Measurements from ENCODE around the gene CLEC18C. TPM values are rescaled to one million over a fixed set of nuclear protein-coding genes. Genes with fewer than 3 reads are reported as not detected.
"Not testable (repeated sequence)": the region's sequence is repeated elsewhere in the genome, so short reads cannot be mapped to it uniquely, and the experiment has no call there.

The CLEC18C gene
- total RNA-seq, 1 experiment from 2014 or later, result 0.21 TPM

DNA sequence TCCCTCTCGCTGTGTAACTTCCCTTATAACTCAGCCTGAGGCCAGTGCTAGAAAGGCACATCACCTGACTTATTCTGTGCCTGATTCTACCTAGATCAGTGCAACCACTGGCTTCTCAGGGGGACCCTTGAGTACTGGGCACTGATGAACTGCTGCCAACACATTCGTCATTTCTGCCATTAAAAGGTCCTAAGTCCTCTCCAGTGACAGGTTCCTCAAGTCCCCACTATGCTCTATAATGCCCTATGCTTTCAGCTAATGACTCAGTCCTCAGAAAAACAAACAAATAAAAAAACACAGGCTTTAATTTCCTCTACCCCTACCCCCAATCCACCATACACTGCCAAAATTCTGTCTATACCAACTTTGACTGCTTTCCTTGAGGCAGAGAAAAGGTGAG, 49.6 kb downstream of the CLEC18C start:
- intact Hi-C loops (cut with micrococcal nuclease); H3K9me3 Mint-ChIP-seq (ENCODE audit: unreplicated experiment); POLR2A ChIA-PET; H3K4me3 Mint-ChIP-seq (ENCODE audit: unreplicated experiment); BruUV-seq (replicated peaks); DNase-seq (ENCODE audit: unreplicated experiment); H3K27me3 Mint-ChIP-seq (ENCODE audit: insufficient read depth, unreplicated experiment): not testable (repeated sequence)
- Mint-ChIP-seq H3K4me1 (ENCODE audit: insufficient read depth, unreplicated experiment) (peaks cover 11% of the 10 kb centered on the region), H3K36me3 (ENCODE audit: insufficient read depth, unreplicated experiment) (peaks cover 80% of the 10 kb centered on the region), H3K27ac (ENCODE audit: low read depth, unreplicated experiment) (peak overlapping the region; percentile 46)
- CTCF ChIA-PET, result interaction anchor here (0.6 kb wide), 1 partner anchor 92 kb away, joined by 3 read pairs; no protein-coding TSS in a partner anchor

DNA sequence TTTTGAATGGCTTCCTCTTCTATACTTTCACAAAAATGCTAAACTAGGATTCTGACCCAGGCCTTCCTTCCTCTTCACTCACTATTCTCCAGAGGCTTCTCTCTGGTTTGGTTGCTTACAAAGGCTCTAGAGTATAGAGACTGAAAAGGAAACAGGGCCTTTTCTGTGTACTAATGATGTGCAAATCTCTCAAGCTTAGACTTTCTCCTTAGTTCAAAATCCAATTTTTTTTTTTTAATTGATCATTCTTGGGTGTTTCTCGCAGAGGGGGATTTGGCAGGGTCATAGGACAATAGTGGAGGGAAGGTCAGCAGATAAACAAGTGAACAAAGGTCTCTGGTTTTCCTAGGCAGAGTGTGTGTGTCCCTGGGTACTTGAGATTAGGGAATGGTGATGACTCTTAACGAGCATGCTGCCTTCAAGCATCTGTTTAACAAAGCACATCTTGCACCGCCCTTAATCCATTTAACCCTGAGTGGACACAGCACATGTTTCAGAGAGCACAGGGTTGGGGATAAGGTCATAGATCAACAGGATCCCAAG, 50.5 kb downstream of the CLEC18C start:
- POLR2A ChIA-PET; DNase-seq (ENCODE audit: unreplicated experiment); H3K9me3 Mint-ChIP-seq (ENCODE audit: unreplicated experiment); H3K4me3 Mint-ChIP-seq (ENCODE audit: unreplicated experiment); H3K27me3 Mint-ChIP-seq (ENCODE audit: insufficient read depth, unreplicated experiment); BruUV-seq (replicated peaks); intact Hi-C loops (cut with micrococcal nuclease): not testable (repeated sequence)
- Mint-ChIP-seq H3K4me1 (ENCODE audit: insufficient read depth, unreplicated experiment) (peaks cover 11% of the 10 kb centered on the region), H3K27ac (ENCODE audit: low read depth, unreplicated experiment) (peak overlapping the region; percentile 46), H3K36me3 (ENCODE audit: insufficient read depth, unreplicated experiment) (peaks cover 80% of the 10 kb centered on the region)
- CTCF ChIA-PET, result interaction anchor here (0.6 kb wide), 1 partner anchor 485 kb away, joined by 3 read pairs; no protein-coding TSS in a partner anchor

DNA sequence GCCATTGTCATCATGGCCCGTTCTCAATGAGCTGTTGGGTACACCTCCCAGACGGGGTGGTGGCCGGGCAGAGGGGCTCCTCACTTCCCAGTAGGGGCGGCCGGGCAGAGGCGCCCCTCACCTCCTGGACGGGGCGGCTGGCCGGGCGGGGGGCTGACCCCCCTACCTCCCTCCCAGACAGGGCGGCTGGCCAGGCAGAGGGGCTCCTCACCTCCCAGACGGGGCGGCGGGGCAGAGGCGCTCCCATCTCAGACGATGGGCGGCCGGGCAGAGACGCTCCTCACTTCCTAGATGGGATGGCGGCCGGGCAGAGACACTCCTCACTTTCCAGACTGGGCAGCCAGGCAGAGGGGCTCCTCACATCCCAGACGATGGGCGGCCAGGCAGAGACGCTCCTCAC, 51.1 kb downstream of the CLEC18C start:
- H3K4me3 Mint-ChIP-seq (ENCODE audit: unreplicated experiment); intact Hi-C loops (cut with micrococcal nuclease); BruUV-seq (replicated peaks); H3K27ac Mint-ChIP-seq (ENCODE audit: low read depth, unreplicated experiment); CTCF ChIA-PET; DNase-seq (ENCODE audit: unreplicated experiment); POLR2A ChIA-PET; H3K9me3 Mint-ChIP-seq (ENCODE audit: unreplicated experiment); H3K27me3 Mint-ChIP-seq (ENCODE audit: insufficient read depth, unreplicated experiment): not testable (repeated sequence)
- peaks cover 11% of the 10 kb centered on the region for H3K4me1 Mint-ChIP-seq (ENCODE audit: insufficient read depth, unreplicated experiment)
- H3K36me3 Mint-ChIP-seq (ENCODE audit: insufficient read depth, unreplicated experiment), result peaks cover 78% of the 10 kb centered on the region

DNA sequence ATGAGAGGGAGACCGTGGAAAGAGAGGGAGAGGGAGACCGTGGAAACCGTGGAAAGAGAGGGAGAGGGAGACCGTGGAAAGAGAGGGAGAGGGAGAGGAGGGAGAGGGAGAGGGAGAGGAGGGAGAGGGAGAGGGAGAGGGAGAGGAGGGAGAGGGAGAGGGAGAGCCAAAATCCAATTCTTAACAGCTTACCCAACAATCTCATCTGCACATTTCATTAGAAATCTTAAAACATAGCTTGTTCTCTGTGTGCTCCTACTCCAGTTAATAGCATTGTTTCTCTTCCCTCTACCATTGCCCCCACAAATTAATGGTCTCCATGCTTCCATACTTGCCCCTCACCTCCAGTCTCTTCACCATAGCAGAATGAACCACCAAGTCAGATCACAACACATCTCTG, 51.8 kb downstream of the CLEC18C start:
- CTCF ChIA-PET; POLR2A ChIA-PET; BruUV-seq (replicated peaks); intact Hi-C loops (cut with micrococcal nuclease); H3K9me3 Mint-ChIP-seq (ENCODE audit: unreplicated experiment); H3K27me3 Mint-ChIP-seq (ENCODE audit: insufficient read depth, unreplicated experiment); H3K4me3 Mint-ChIP-seq (ENCODE audit: unreplicated experiment); DNase-seq (ENCODE audit: unreplicated experiment): not testable (repeated sequence)
- peaks cover 73% of the 10 kb centered on the region for H3K36me3 Mint-ChIP-seq (ENCODE audit: insufficient read depth, unreplicated experiment)
- peaks cover 11% of the 10 kb centered on the region for H3K4me1 Mint-ChIP-seq (ENCODE audit: insufficient read depth, unreplicated experiment)
- H3K27ac Mint-ChIP-seq (ENCODE audit: low read depth, unreplicated experiment), result peak overlapping the region; percentile 42

DNA sequence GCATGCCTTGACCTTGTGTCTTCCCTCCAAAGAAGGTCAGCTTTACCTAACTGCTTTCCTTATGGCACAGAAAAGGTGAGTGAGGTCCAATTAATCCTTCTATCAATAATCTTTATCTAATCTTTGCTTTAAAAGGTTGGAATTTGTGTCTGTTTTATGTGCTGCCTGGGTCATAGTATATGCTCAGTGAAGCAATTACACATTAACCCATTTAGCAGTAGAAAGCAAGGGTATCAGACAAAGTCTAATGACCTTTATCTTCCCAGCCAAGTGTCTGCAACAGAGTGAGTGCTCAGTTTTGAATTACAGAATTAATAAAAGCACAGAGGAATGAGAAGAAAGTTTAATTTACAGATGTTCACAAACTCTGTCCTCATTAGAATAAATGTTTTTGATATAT, 52.4 kb downstream of the CLEC18C start:
- intact Hi-C loops (cut with micrococcal nuclease); CTCF ChIA-PET; H3K27ac Mint-ChIP-seq (ENCODE audit: low read depth, unreplicated experiment); DNase-seq (ENCODE audit: unreplicated experiment); H3K27me3 Mint-ChIP-seq (ENCODE audit: insufficient read depth, unreplicated experiment); POLR2A ChIA-PET; H3K9me3 Mint-ChIP-seq (ENCODE audit: unreplicated experiment); H3K4me3 Mint-ChIP-seq (ENCODE audit: unreplicated experiment): not testable (repeated sequence)
- H3K4me1 Mint-ChIP-seq (ENCODE audit: insufficient read depth, unreplicated experiment), result peaks cover 11% of the 10 kb centered on the region
- BruUV-seq (replicated peaks), result TSS peak; percentile 16
- peaks cover 72% of the 10 kb centered on the region for H3K36me3 Mint-ChIP-seq (ENCODE audit: insufficient read depth, unreplicated experiment)

DNA sequence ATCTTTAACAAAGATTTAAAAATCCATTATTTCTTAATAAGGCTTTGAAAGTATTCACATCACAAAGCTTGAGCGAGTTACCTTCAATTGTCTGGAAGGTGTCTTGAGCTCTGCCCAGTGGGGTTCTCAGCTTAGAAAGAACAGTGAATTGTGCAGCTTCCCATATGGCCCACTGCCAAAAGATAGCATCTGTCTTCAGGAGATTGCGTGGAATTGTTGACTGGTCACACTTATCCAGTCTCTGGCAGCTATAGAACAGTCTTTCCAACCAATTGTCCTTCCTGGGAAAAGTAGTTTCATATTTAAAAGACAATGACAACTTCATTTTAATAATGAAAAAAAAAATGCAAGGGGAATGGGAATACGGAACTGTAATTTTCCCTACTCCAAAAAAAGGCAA, 58.2 kb downstream of the CLEC18C start:
- BruUV-seq (replicated peaks); DNase-seq (ENCODE audit: unreplicated experiment); H3K27me3 Mint-ChIP-seq (ENCODE audit: insufficient read depth, unreplicated experiment); H3K4me3 Mint-ChIP-seq (ENCODE audit: unreplicated experiment); H3K27ac Mint-ChIP-seq (ENCODE audit: low read depth, unreplicated experiment); CTCF ChIA-PET; intact Hi-C loops (cut with micrococcal nuclease); H3K4me1 Mint-ChIP-seq (ENCODE audit: insufficient read depth, unreplicated experiment); POLR2A ChIA-PET; H3K9me3 Mint-ChIP-seq (ENCODE audit: unreplicated experiment): not testable (repeated sequence)
- H3K36me3 Mint-ChIP-seq (ENCODE audit: insufficient read depth, unreplicated experiment), result peaks cover 71% of the 10 kb centered on the region

Other genes starting within 250 kb of the CLEC18C start
- 0.28 and 0.88 TPM in 2 replicates for gene CLEC18A, start 222.5 kb upstream of the CLEC18C start, total RNA-seq (2022)
- 18.8 and 25.6 TPM in 2 replicates for gene PDPR, start 59.5 kb upstream of the CLEC18C start, total RNA-seq (2022)
- 49.8 and 83.9 TPM in 2 replicates for gene EXOSC6, start 78.2 kb downstream of the CLEC18C start, total RNA-seq (2022)
- 314 and 390 TPM in 2 replicates for gene AARS1, start 115.7 kb downstream of the CLEC18C start, total RNA-seq (2022)
- 38.6 and 38.8 TPM in 2 replicates for gene DDX19B, start 125.4 kb downstream of the CLEC18C start, total RNA-seq (2022)
- 34.7 and 36.5 TPM in 2 replicates for gene DDX19A, start 173.1 kb downstream of the CLEC18C start, total RNA-seq (2022)

Data from MCF 10A (cell line).